Measurements from ENCODE around the gene RAB32.
"Not testable (repeated sequence)": the region's sequence is repeated elsewhere in the genome, so short reads cannot be mapped to it uniquely, and the experiment has no call there.

Gene RAB32

GRCh38 chr6:146543211-146543939, at the start of gene RAB32:
TSS of gene RAB32 (plus strand) at chr6:146543833. CDS start at chr6:146543872, 39 bp downstream.
- DNase-seq: no peak

DNA sequence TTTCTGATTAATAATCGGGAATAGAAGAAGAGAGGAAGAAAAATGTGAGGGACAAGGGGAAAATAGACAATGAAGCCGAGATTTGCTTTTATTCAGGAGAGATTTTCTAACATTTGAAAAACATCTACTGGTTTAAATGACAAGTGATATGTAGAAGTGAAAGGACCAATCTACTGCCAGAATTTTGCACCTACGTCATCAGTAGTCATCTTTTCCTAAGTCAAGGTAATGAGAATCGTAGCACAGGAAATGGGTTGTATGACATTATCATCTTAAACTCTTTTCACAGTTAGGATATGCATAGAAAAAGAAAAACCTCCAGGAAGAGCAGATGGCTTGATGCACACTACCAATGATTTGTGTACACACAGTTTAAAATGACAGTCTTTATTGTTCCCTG, 45.3 kb upstream of the RAB32 start:
- no peak for DNase-seq

DNA sequence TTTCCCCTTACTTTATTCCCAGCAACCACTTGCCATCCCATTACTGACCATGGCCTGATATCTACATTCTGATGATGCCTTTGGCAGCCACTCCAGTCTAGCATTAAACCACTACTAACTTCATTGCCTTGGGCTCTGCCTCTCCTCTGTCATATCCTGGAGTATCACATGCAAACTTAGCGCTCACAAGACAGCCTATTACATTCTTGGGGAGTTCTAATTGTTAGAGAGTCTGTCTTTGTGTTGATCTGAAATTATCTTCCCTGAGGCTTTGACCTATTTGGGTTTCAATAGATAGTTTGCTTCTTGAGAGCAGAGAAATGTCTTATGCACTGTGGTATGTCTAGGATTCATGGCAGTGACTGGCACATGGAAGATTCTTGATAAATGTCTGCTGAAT, 40.5 kb upstream of the RAB32 start:
- no peak for DNase-seq

GRCh38 chr6:146515212-146515611, 28.4 kb upstream of the RAB32 start:
- DNase-seq: no peak

DNA sequence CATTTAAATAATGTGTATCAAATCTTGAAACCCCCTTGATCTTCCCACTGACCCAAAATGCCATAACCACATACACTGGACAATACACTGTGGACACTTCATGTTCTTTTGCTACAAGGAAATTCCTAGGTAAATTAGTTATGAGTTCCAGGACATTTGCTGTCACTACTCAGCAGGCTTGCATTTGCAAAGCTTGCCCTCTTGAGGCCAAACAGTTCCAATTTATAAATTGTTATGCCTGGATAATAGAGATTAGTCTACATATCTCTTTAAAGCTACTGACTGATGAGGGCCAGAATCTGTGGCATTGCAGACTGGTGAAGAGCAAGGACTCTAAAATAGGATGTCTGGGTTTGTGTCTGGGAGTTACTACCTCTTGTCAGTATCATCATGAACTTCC, 17.4 kb upstream of the RAB32 start:
- no peak for DNase-seq

- DNase-seq: no peak
These were observed 10.9 kb upstream of the RAB32 start for GRCh38 chr6:146532702-146533101.

DNA sequence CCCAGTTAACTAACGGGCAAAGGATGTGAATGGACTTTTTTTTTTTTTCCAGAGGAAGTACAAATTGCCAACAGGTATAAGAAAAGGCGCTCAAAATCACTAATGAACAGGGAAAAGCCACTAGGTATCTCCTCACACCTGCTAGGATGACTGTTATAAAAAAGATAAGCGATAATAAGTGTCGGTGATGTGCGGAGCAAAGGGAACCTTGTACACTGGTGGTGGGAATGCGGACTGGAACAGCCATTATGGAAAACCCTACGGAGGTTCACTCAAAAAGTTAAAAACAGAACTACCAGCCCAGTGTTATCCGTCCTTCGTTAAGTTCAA, 787 bp upstream of the RAB32 start:
- no peak for DNase-seq

DNA sequence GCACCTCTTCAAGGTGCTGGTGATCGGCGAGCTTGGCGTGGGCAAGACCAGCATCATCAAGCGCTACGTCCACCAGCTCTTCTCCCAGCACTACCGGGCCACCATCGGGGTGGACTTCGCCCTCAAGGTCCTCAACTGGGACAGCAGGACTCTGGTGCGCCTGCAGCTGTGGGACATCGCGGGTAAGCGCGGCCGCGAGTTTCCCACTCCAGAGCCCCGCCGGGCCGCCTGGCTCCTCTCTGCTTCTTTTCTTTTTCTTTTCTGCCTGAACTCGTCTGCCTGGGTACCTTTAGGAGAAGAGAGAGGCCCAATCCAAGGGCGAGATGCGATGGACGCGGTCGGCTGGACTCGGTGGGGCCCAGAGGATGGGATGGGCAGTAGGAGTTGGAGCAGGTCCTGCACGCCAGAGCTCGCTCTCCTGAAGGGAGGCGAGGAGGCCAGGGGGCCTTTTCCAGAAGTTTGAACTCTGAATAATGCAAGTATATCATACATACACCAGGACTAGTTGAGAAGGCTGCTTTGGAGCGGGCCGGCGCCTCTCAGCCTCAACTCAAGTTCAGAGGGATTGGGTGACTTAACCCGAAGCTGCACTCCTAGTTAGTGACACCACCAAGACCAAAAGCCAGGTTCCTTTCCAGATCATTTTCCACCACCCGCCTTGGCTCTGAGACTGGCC, 445 bp downstream of the RAB32 start:
- no peak for DNase-seq

- DNase-seq: no peak
These were observed 1.1 kb downstream of the RAB32 start for GRCh38 chr6:146544616-146545182.

DNA sequence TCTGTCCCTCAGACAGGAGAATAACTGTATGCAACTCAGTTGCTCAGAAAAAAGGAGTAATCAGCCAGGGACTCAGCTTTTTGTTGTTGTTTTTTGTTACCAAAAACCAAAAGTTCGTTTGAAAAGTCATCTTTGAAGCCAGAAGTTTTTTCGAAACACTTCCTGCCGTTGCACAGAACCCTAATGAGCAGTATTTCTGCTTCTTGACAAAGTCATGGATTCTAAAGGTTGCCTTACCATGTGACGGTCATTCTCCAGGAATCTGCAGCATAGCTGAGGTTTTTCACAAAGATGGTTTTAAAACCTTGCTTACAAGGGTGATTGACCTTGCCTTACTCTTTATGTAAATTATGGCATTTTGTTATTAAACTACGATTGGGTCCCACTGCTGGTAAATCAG, 1.9 kb downstream of the RAB32 start:
- DNase-seq: no peak

- DNase-seq: no peak
These were observed 2.9 kb downstream of the RAB32 start for GRCh38 chr6:146546443-146547043.

GRCh38 chr6:146547889-146548288, 4.3 kb downstream of the RAB32 start:
- no peak for DNase-seq

GRCh38 chr6:146548898-146549374, 5.3 kb downstream of the RAB32 start:
- DNase-seq: no peak

- no peak for DNase-seq
These were observed 7.3 kb downstream of the RAB32 start for GRCh38 chr6:146550911-146551310.

GRCh38 chr6:146551545-146551944, 7.9 kb downstream of the RAB32 start:
- DNase-seq: no peak

DNA sequence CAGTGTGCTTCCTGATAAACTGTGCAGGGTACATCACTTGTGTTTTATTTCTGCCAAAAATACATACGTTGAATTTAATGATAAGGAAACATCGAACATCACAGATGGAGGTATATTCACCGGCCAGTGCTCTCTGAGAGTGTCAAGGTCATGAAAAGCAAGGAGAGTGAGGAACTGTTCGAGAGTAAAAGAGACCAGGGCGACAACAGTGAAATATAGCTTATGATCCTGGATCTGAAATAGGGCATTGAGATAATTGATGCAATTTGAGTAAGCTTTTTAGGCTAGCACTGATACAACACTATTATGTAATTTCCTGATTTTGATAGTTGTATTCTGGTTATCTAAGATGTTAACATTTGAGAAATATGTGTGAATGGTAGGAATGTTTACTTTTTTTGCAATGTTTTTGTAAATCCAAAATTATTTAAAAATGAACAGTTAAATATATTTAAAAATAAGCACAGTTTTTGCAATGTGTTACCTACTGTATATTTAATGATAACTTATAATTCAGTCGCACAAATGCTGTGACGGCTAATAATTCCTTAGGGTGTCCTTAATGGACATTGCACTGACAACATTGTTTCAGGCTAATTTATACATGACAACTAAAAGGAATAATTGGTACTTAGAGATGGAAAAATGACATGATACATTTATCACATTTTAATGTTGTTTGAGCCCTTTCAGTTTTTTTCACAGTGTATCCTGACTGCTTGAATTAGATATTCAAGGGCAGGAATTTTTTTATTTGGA, 9.9 kb downstream of the RAB32 start:
- DNase-seq: no peak

DNA sequence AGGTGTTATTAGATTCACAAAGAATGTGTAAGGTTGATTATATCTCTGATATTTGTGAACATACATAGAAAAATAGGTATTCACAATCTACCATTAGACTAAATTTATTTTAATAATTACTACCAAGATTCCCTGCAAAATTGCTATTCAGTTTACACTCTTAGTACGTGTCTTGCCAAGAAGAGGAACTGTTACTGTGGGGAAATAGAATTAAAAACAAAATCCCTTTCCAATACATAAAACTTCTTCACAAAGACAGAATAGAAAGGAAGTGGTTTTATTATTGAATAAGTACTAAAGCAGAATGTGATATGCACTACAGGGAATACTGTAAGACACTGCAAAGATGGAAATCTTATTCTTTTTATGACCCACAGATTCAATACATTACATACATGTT, 17.0 kb downstream of the RAB32 start:
- DNase-seq: no peak

GRCh38 chr6:146566661-146567060, 23.0 kb downstream of the RAB32 start:
- DNase-seq: not testable (repeated sequence)

- not testable (repeated sequence) for DNase-seq
These were observed 25.0 kb downstream of the RAB32 start for GRCh38 chr6:146568619-146569018.

- DNase-seq: no peak
These were observed 30.6 kb downstream of the RAB32 start for GRCh38 chr6:146574211-146574610.

GRCh38 chr6:146578054-146578453, 34.4 kb downstream of the RAB32 start:
- no peak for DNase-seq

GRCh38 chr6:146581968-146582367, 38.3 kb downstream of the RAB32 start:
- DNase-seq: no peak

GRCh38 chr6:146582857-146583256, 39.2 kb downstream of the RAB32 start:
- DNase-seq: no peak
